Left ventricle myocardium inferior (tissue), 1 donor: ENCODE measurements around the gene ZNF229. TPM values are rescaled to one million over a fixed set of nuclear protein-coding genes. Genes with fewer than 3 reads are reported as not detected.
"Not testable (repeated sequence)": the region's sequence is repeated elsewhere in the genome, so short reads cannot be mapped to it uniquely, and the experiment has no call there.

Experiments used
- DNase-seq: peaks from one replicate; pipeline ENCODE4 v3.0.0-alpha.2; 2020
- H3K27ac ChIP-seq: fragments of 200-600 bp; replicated peaks from 2 replicates; pipeline ENCODE4 v1.8.0; 2021
- H3K27me3 ChIP-seq: fragments of 200-600 bp; 2 replicates; pipeline ENCODE4 v1.8.0; 2021; ENCODE audit warnings: low read depth
- H3K36me3 ChIP-seq: fragments of 200-600 bp; 2 replicates; pipeline ENCODE4 v1.8.0; 2021
- H3K4me1 ChIP-seq: fragments of 200-600 bp; 2 replicates; pipeline ENCODE4 v1.8.0; 2021
- H3K4me3 ChIP-seq: fragments of 200-600 bp; 2 replicates; pipeline ENCODE4 v1.8.0; 2021; ENCODE audit warnings: mild to moderate bottlenecking, moderate library complexity
- H3K9me3 ChIP-seq: fragments of 200-600 bp; replicated peaks from 2 replicates; pipeline ENCODE4 v1.8.0; 2021
- CTCF ChIP-seq: fragments of 200-600 bp; IDR thresholded peaks from 2 replicates; pipeline ENCODE4 v1.8.0; 2021; ENCODE audit warnings: antibody characterized with exemption, mild to moderate bottlenecking, borderline replicate concordance
- intact Hi-C: fragments of 100-400 bp; cut with micrococcal nuclease; formaldehyde crosslinking; loops from one replicate; pipeline ENCODE4 v1.11.0; 2022
- total RNA-seq: library from RNA; stranded (reverse); fragmentation: NEBNext Ultra II Directional; extraction: Animal tissue kit (Norgen Biotek cat#: 25700); gene quantifications from one replicate; pipeline ENCODE4 v1.2.1, GENCODE V29; 2021
- donor health status: DM: no; HTN: yes; CAD: no; lungs with severe emphysema.

ZNF229 gene
- total RNA-seq, 1 donor from 2014 or later: 5.3 TPM

- Histone ChIP-seq H3K27me3 (peaks cover 14% of the 10 kb centered on the region), H3K4me1 (no peaks in the 10 kb centered on the region), H3K36me3 (no peaks in the 10 kb centered on the region), H3K27ac (no peak overlapping the region), H3K9me3 (peaks cover 77% of the 10 kb centered on the region), H3K4me3 (no peak overlapping the region)
- intact Hi-C loops: no loop called here
- no peak for DNase-seq
- TF ChIP-seq CTCF: no peak
Observed at GRCh38 chr19:44455100-44455499, 6.8 kb upstream of the ZNF229 start.

- Histone ChIP-seq H3K9me3 (peaks cover 63% of the 10 kb centered on the region), H3K4me3 (no peak overlapping the region), H3K27ac (no peak overlapping the region), H3K4me1 (peaks cover 12% of the 10 kb centered on the region), H3K36me3 (peaks cover under 1% of the 10 kb centered on the region), H3K27me3 (peaks cover 14% of the 10 kb centered on the region)
- TF ChIP-seq CTCF: no peak
- intact Hi-C loops: no loop called here
- no peak for DNase-seq
Observed at GRCh38 chr19:44452367-44452766, 4.1 kb upstream of the ZNF229 start.

GRCh38 chr19:44451687-44452086 lies 3.4 kb upstream of the ZNF229 start:
- DNase-seq: no peak
- Histone ChIP-seq H3K4me1 (peaks cover 19% of the 10 kb centered on the region), H3K4me3 (no peak overlapping the region), H3K9me3 (peaks cover 59% of the 10 kb centered on the region), H3K27me3 (peaks cover 10% of the 10 kb centered on the region), H3K27ac (no peak overlapping the region), H3K36me3 (peaks cover 7% of the 10 kb centered on the region)
- no peak for TF ChIP-seq CTCF
- intact Hi-C loops: no loop called here

GRCh38 chr19:44438441-44438840 lies 9.8 kb downstream of the ZNF229 start:
- Histone ChIP-seq H3K27ac (no peak overlapping the region), H3K4me1 (no peaks in the 10 kb centered on the region), H3K27me3 (no peaks in the 10 kb centered on the region), H3K36me3 (peaks cover 100% of the 10 kb centered on the region), H3K9me3 (peaks cover 100% of the 10 kb centered on the region), H3K4me3 (no peak overlapping the region)
- intact Hi-C loops: no loop called here
- no peak for DNase-seq
- no peak for TF ChIP-seq CTCF

GRCh38 chr19:44435441-44435840 lies 12.8 kb downstream of the ZNF229 start:
- no peak for TF ChIP-seq CTCF
- H3K36me3 ChIP-seq: peaks cover 98% of the 10 kb centered on the region
- intact Hi-C loops: no loop called here
- no peaks in the 10 kb centered on the region for H3K27me3 ChIP-seq
- H3K27ac ChIP-seq: no peak overlapping the region
- no peaks in the 10 kb centered on the region for H3K4me1 ChIP-seq
- no peak for DNase-seq
- peaks cover 100% of the 10 kb centered on the region for H3K9me3 ChIP-seq
- H3K4me3 ChIP-seq: no peak overlapping the region

- Histone ChIP-seq H3K36me3 (peaks cover 97% of the 10 kb centered on the region), H3K9me3 (peaks cover 100% of the 10 kb centered on the region), H3K4me3 (no peak overlapping the region), H3K4me1 (no peaks in the 10 kb centered on the region), H3K27ac (no peak overlapping the region), H3K27me3 (no peaks in the 10 kb centered on the region)
- intact Hi-C loops: no loop called here
- TF ChIP-seq CTCF: no peak
- DNase-seq: no peak
Observed at GRCh38 chr19:44430956-44431355, 17.3 kb downstream of the ZNF229 start.

GRCh38 chr19:44415553-44415952 lies 32.7 kb downstream of the ZNF229 start:
- Histone ChIP-seq H3K27me3 (peaks cover 19% of the 10 kb centered on the region), H3K9me3 (peaks cover 65% of the 10 kb centered on the region)
- intact Hi-C loops, H3K36me3 ChIP-seq, H3K27ac ChIP-seq, H3K4me3 ChIP-seq, H3K4me1 ChIP-seq, DNase-seq: not testable (repeated sequence)
